ENCODE measurements around the gene NCBP2. TPM values are rescaled to one million over a fixed set of nuclear protein-coding genes. Genes with fewer than 3 reads are reported as not detected.

Gene NCBP2
- total RNA-seq, 2 experiments from 2014 or later = 83.0 to 85.1 TPM

DNA sequence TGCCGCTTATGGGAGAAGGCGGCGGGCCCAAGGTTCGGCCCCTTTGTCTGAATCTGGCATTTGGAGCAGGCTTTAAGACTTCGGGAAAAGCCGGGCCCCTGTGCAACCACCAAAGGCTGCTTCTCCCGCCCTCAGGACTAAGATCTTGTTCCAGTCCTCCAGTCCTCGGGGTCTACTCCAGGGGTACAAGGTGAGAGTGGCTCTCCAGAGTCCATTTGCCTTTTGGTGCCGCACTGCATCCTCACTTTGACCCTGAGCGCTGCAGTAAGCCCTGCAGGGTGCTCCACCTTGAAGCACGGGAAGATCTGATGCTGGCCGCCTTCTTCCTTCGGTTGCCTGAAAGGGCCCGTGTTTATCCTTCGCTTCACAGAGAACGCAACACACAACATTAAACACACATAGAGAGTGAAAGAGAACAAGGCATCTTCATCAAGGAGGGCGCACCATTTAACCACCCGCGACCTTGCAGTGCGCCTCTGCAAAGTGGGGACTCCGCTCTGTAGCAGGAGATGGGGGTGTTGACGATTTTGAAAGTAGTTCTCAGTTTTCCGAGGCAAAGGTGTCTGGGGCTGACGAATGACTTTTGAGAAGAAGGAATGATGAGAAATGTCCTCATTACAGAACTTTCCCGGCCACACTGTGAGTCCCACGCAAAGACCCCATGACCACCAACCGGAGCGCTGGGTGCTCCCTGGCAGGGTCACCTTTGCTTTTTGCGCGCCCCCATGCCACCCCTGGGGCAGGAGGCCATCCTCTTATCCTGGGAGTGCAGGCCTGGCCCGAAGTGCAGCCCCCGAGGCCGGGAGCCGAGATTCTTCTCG is 25.3 kb upstream of the NCBP2 start:
- H3K4me3 Mint-ChIP-seq = peak overlapping the region; percentile 67
- POLR2A ChIA-PET = interaction anchor here (1.2 to 2.3 kb wide), 2 partner anchors 20 to 26 kb away, joined by 5 to 8 read pairs; partner anchors contain the start of gene NCBP2
- H3K9me3 Mint-ChIP-seq = peaks cover 6% of the 10 kb centered on the region
- peaks cover 12% of the 10 kb centered on the region for H3K27me3 Mint-ChIP-seq
- no peak for DNase-seq
- CTCF ChIA-PET = interaction anchor here (1.1 kb wide), 1 partner anchor 14 kb away, joined by 3 read pairs; no protein-coding TSS in a partner anchor
- intact Hi-C loops (cut with micrococcal nuclease) = loop anchor here (2.0 to 5.0 kb wide), 2 partner anchors 25 to 360 kb away; partner anchors contain the start of gene NCBP2
- peaks cover 12% of the 10 kb centered on the region for H3K4me1 Mint-ChIP-seq (ENCODE audit: low read depth)
- H3K36me3 Mint-ChIP-seq = no peaks in the 10 kb centered on the region
- H3K27ac Mint-ChIP-seq = no peak overlapping the region

DNA sequence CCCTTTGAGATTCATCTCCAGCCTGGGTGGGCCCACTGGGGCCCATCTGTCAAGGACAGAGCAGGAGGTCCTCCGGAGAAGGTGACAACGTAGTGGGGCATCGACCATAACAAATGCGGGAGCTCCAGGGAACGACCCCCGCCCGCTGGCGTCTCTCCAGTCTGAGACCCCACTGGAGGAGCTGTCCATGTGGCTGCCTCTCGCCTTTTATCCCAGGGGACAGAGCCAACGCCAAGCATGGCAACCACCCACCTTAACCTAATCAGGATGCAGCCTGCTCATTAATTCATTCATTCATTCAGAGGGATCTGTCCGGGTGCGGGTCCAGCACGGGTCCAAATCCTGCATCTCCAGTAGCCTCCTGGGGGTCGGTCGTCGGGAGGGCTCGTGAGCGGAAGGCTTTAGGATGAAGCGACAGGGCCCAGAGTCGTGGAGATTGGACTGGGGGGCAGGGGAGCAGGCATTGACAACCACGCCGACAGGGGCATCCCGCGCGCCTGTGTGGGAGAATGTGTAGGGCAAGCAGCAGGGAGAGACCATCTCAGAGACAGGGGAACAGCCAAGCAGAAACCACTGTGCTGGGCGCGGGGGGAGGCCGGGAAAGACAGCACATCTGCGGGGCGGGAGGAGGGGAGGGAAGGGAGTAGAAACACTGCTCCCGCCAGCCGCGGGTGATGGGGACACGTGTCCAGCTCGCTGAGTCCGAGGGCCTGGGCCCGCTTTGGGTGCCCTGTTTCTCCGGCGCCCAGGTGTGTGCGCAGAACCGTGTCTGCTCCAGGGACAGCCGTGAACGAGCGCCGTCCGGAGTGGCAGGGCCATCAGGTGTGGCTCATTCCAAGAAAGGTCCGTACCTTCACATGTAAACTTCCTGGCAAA is 24.4 kb upstream of the NCBP2 start:
- Mint-ChIP-seq H3K27ac (no peak overlapping the region), H3K27me3 (peaks cover 12% of the 10 kb centered on the region), H3K4me1 (ENCODE audit: low read depth) (peaks cover 12% of the 10 kb centered on the region), H3K9me3 (peaks cover 6% of the 10 kb centered on the region), H3K36me3 (no peaks in the 10 kb centered on the region), H3K4me3 (no peak overlapping the region)
- ChIA-PET POLR2A (no interaction called here), CTCF (interaction anchor here (1.1 to 1.5 kb wide), 2 partner anchors 15 to 24 kb away, joined by 3 read pairs; partner anchors contain the start of gene NCBP2)
- DNase-seq = no peak
- intact Hi-C loops (cut with micrococcal nuclease) = loop anchor here (5.0 kb wide), 1 partner anchor 359 kb away; no protein-coding TSS in a partner anchor

DNA sequence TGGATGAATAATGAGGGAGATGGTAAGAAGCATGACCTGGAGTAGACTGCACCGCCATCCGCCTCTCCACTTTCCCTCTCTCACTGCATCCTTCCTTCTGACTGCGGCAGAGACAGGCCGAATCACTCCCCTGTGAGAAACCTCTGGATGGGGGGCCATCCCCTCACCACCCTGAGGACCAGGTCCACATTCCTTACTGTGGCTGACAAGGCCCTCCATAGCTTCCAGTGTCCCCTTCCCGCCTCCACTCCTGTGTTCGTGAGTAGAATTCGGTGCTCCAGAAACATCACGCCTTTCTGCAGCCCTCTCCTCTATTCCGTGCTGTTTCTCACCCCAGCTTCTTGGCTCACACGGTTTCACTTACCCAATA is 23.5 kb upstream of the NCBP2 start:
- peaks cover 9% of the 10 kb centered on the region for H3K27me3 Mint-ChIP-seq
- CTCF ChIA-PET = interaction anchor here (1.1 to 1.5 kb wide), 2 partner anchors 14 to 23 kb away, joined by 3 read pairs; partner anchors contain the start of gene NCBP2
- H3K4me3 Mint-ChIP-seq = no peak overlapping the region
- no peaks in the 10 kb centered on the region for H3K36me3 Mint-ChIP-seq
- H3K27ac Mint-ChIP-seq = no peak overlapping the region
- no peak for DNase-seq
- intact Hi-C loops (cut with micrococcal nuclease) = loop anchor here (5.0 kb wide), 1 partner anchor 358 kb away; no protein-coding TSS in a partner anchor
- POLR2A ChIA-PET = no interaction called here
- H3K9me3 Mint-ChIP-seq = peaks cover 6% of the 10 kb centered on the region
- H3K4me1 Mint-ChIP-seq (ENCODE audit: low read depth) = peaks cover 12% of the 10 kb centered on the region

DNA sequence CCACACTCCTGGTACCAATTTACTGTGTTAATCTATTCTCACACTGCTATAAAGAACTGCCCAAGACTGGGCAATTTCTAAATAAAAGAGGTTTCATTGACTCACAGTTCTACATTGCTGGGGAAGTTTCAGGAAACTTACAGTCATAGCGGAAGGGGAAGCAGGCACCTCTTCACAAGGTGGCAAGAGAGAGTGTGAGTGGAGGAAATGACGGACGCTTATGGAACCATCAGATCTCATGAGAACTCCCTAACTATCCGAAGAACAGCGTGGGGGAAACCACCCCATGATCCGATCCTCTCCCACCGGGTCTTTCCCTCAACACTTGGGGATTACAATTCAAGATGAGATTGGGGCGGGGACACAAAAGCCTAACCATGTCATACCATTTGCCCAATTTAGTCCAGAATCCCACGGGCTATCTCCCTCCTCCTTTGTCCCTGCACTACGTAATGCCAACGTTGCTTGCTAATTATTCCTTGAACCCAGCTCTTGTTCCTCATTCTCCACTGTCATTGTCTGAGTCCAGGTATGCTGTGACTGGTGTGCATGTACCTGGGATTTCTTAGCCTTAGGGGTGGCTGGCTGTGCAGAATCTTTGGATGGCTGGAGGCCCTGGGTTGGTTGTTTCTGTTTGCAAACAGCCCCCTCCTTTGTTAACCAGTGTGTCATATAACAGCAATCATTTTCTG is 22.9 kb upstream of the NCBP2 start:
- Mint-ChIP-seq H3K9me3 (peaks cover 6% of the 10 kb centered on the region), H3K27ac (no peak overlapping the region), H3K4me3 (no peak overlapping the region), H3K4me1 (ENCODE audit: low read depth) (peaks cover 9% of the 10 kb centered on the region), H3K27me3 (peaks cover 3% of the 10 kb centered on the region), H3K36me3 (no peaks in the 10 kb centered on the region)
- POLR2A ChIA-PET = no interaction called here
- CTCF ChIA-PET = no interaction called here
- intact Hi-C loops (cut with micrococcal nuclease) = loop anchor here (5.0 kb wide), 1 partner anchor 358 kb away; no protein-coding TSS in a partner anchor
- no peak for DNase-seq

DNA sequence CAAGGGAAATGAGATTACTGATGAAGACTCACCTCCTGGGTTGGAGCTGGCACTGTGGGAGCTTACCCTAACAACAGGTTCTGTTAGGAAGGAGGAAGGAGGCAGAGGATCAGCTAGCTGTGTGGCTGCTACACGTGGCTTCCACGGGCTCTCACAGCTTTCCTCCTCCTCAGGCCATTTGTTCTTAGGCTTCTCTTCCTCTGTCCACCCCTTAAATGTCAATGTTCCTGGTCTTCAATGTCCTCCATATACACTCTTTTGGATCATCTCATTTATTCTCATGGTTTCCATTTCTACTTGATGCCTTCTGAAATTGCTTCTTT is 21.3 kb upstream of the NCBP2 start:
- Mint-ChIP-seq H3K4me3 (no peak overlapping the region), H3K27me3 (peaks cover 2% of the 10 kb centered on the region), H3K27ac (no peak overlapping the region), H3K4me1 (ENCODE audit: low read depth) (peaks cover 7% of the 10 kb centered on the region), H3K9me3 (peaks cover 6% of the 10 kb centered on the region), H3K36me3 (no peaks in the 10 kb centered on the region)
- ChIA-PET CTCF (interaction anchor here (1.2 kb wide), 1 partner anchor 126 kb away, joined by 5 read pairs; no protein-coding TSS in a partner anchor), POLR2A (no interaction called here)
- no peak for DNase-seq
- intact Hi-C loops (cut with micrococcal nuclease) = no loop called here

DNA sequence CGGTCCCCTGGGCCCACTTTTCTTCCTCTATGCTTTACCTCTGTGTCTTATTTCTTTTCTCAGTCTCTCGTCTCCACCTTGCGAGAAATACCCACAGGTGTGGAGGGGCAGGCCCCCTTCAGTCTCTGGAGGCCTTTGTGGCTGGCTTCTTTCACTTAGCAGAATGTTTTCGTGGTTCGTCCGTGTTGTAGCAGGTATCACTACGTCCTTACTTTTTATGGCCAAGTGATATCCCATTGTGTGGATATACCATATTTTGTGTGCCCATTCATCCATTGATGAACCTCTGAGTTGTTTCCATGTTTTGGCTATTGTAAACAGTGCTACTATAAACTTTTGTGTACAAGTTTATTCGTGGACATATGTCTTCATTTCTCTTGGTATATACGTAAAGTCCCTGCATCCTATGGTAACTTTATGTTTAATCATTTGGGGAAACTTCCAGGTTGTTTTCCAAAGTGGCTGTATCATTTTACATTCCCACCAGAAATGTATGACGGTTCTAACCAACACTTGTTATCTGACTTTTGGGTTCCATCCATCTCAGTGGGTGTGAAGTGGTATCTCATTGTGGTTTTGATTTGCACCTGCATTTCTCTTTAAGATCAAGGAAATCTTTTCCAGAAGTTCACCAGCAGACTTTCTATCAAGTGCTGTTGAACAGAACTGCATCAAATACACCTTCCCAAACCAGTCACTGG is 20.8 kb upstream of the NCBP2 start:
- Mint-ChIP-seq H3K27ac (no peak overlapping the region), H3K4me1 (ENCODE audit: low read depth) (peaks cover 6% of the 10 kb centered on the region), H3K27me3 (peaks cover under 1% of the 10 kb centered on the region), H3K9me3 (peaks cover 6% of the 10 kb centered on the region), H3K36me3 (no peaks in the 10 kb centered on the region), H3K4me3 (no peak overlapping the region)
- POLR2A ChIA-PET = no interaction called here
- CTCF ChIA-PET = interaction anchor here (1.2 kb wide), 1 partner anchor 125 kb away, joined by 5 read pairs; no protein-coding TSS in a partner anchor
- intact Hi-C loops (cut with micrococcal nuclease) = no loop called here
- DNase-seq = no peak

DNA sequence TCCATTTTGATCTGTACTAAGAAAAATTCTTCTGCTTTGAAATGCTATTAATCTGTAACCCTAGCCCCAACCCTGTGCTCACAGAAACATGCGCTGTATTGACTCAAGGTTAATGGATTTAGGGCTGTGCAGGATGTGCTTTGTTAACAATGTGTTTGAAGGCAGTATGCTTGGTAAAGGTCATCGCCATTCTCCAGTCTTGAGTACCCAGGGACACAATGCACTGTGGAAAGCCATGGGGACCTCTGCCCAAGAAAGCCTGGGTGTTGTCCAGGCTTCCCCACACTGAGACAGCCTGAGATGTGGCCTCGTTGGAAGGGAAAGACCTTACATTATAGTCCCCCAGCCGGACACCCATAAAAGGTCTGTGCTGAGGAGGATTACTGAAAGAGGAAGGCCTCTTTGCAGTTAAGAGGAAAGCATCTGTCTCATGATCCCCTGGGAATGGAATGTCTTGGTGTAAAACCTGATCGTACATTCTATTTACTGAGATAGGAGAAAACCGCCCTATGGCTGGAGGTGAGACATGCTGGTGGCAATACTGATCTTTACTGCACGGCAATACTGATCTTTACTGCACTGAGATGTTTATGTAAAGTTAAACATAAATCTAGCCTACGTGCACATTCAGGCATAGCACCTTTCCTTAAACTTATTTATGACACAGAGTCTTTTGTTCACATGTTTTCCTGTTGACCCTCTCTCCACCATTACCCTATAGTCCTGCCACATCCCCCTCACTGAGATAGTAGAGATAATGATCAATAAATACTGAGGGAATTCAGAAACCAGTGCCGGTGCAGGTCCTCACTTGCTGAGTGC is 20.0 kb upstream of the NCBP2 start:
- H3K4me1 Mint-ChIP-seq (ENCODE audit: low read depth) = no peaks in the 10 kb centered on the region
- no peaks in the 10 kb centered on the region for H3K27me3 Mint-ChIP-seq
- CTCF ChIA-PET = no interaction called here
- H3K36me3 Mint-ChIP-seq = no peaks in the 10 kb centered on the region
- H3K27ac Mint-ChIP-seq = no peak overlapping the region
- no peak overlapping the region for H3K4me3 Mint-ChIP-seq
- no peak for DNase-seq
- intact Hi-C loops (cut with micrococcal nuclease) = no loop called here
- peaks cover 6% of the 10 kb centered on the region for H3K9me3 Mint-ChIP-seq
- POLR2A ChIA-PET = no interaction called here

DNA sequence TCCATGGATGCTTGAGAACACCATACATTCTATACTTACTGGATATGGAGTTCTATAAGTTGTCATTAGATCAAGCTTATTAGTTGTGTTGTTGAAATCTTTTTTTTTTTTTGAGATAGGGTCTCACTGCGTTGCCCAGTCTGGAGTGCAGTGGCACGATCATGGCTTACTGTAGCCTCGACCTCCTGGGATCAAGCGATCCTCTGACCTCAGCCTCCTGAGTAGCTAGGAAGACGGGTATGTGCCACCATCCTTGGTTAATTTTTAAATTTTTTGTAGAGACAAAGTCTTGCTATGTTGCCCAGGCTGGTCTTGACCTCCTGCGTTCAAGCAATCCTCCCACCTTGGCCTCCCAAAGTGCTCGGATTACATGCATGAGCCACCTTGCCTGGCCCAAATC is 12.5 kb upstream of the NCBP2 start:
- no peaks in the 10 kb centered on the region for H3K9me3 Mint-ChIP-seq
- no peaks in the 10 kb centered on the region for H3K27me3 Mint-ChIP-seq
- intact Hi-C loops (cut with micrococcal nuclease) = no loop called here
- ChIA-PET POLR2A (no interaction called here), CTCF (interaction anchor here (1.0 kb wide), 2 partner anchors 12 to 117 kb away, joined by 3 read pairs; partner anchors contain the start of gene NCBP2)
- no peaks in the 10 kb centered on the region for H3K36me3 Mint-ChIP-seq
- no peak for DNase-seq
- no peaks in the 10 kb centered on the region for H3K4me1 Mint-ChIP-seq (ENCODE audit: low read depth)
- H3K4me3 Mint-ChIP-seq = no peak overlapping the region
- H3K27ac Mint-ChIP-seq = no peak overlapping the region

DNA sequence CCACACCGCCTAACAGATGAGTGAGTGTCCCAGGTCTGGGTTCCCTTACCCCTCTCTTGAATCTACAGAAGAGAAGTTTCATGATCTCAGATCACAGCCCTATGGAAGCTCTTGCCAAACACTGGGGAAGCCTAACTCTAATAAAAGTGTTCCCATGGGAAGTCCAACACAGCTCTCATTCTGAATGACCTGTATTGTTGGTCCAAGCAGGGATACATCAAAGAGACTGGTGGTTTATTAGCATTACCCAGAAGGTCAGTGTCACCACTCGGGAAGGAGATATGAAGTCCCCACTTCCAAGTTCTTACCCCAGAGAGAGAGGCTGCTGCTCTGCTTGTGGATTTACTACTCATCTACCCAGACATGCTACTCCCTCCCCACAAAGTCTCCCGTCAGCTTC is 9.0 kb upstream of the NCBP2 start:
- Mint-ChIP-seq H3K4me1 (ENCODE audit: low read depth) (no peaks in the 10 kb centered on the region), H3K36me3 (no peaks in the 10 kb centered on the region), H3K4me3 (no peak overlapping the region), H3K27me3 (no peaks in the 10 kb centered on the region), H3K27ac (no peak overlapping the region), H3K9me3 (no peaks in the 10 kb centered on the region)
- POLR2A ChIA-PET = no interaction called here
- DNase-seq = no peak
- intact Hi-C loops (cut with micrococcal nuclease) = no loop called here
- CTCF ChIA-PET = interaction anchor here (0.6 to 1.5 kb wide), 3 partner anchors 9 to 42 kb away, joined by 3 read pairs; partner anchors contain the start of gene NCBP2

DNA sequence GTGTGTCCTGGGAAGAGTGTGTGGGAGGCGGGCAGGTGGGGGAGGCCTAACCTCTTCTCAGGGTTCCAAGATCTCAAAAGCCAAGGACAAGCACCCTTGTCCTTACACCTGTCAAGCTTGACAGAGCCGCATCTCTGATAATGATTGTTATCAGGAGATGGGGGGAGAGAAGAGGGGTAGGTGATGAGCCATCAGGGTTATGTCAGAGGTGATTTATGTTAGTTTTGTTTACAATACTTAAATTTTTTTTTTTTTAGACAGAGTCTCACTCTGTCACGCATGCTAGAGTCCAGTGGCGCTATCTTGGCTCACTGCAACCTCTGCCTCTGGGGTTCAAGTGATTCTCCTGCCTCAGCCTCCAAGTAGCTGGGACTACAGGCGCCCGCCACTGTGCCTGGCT is 7.4 kb upstream of the NCBP2 start:
- ChIA-PET POLR2A (no interaction called here), CTCF (no interaction called here)
- Mint-ChIP-seq H3K4me3 (no peak overlapping the region), H3K9me3 (no peaks in the 10 kb centered on the region), H3K4me1 (ENCODE audit: low read depth) (peaks cover 3% of the 10 kb centered on the region), H3K27me3 (no peaks in the 10 kb centered on the region), H3K36me3 (peaks cover 3% of the 10 kb centered on the region), H3K27ac (no peak overlapping the region)
- no peak for DNase-seq
- intact Hi-C loops (cut with micrococcal nuclease) = loop anchor here (10.0 kb wide), 3 partner anchors 345 to 1045 kb away; partner anchors contain the start of gene TNK2

DNA sequence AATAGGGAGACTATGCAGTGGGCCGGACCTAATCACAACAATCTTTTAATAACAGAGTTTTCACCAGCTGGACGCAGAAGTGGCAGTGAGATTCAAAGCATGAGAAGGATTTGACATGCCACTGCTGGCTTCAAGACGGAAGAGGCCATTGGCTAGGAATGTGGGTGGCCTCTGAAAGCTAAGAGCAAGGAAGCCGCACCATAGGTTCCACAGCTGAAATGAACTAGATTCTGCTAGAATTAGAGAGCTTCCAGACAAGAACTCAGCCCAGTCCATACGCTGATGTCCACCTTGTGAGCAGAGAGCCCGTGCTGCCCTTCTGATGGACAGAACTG is 6.9 kb upstream of the NCBP2 start:
- CTCF ChIA-PET = no interaction called here
- Mint-ChIP-seq H3K4me1 (ENCODE audit: low read depth) (peaks cover 8% of the 10 kb centered on the region), H3K27ac (no peak overlapping the region), H3K36me3 (peaks cover 3% of the 10 kb centered on the region), H3K4me3 (no peak overlapping the region), H3K9me3 (no peaks in the 10 kb centered on the region), H3K27me3 (no peaks in the 10 kb centered on the region)
- intact Hi-C loops (cut with micrococcal nuclease) = loop anchor here (10.0 kb wide), 3 partner anchors 344 to 1044 kb away; partner anchors contain the start of gene TNK2
- DNase-seq = no peak
- POLR2A ChIA-PET = no interaction called here
